NT2/D1 (cell line): ENCODE measurements around the gene IRGC.
A peak's percentile ranks its signal among the peaks of the same experiment; 100 is the strongest.

ENCODE experiments used
- DNase-seq: peaks from one replicate; pipeline ENCODE4 v3.0.0-alpha.2; 2011; ENCODE audit warnings: low read depth, low spot score
- H3K27me3 ChIP-seq: 2 replicates; pipeline ENCODE4 v1.6.0; 2011; ENCODE audit warnings: mild to moderate bottlenecking; ENCODE audit not compliant: insufficient read length, insufficient read depth
- H3K36me3 ChIP-seq: 2 replicates; pipeline ENCODE4 v1.6.1; 2011; ENCODE audit warnings: mild to moderate bottlenecking, low read length, mixed read lengths; ENCODE audit not compliant: insufficient read depth, insufficient read length
- H3K4me1 ChIP-seq: 2 replicates; pipeline ENCODE4 v1.5.1; 2011; ENCODE audit not compliant: insufficient read depth, insufficient read length
- H3K4me3 ChIP-seq: 2 replicates; pipeline ENCODE4 v1.5.1; 2011; ENCODE audit warnings: low read depth; ENCODE audit not compliant: insufficient read length
- H3K9ac ChIP-seq: 2 replicates; pipeline ENCODE4 v1.6.0; 2011; ENCODE audit warnings: low read depth; ENCODE audit not compliant: insufficient read length
- H3K9me3 ChIP-seq: 2 replicates; pipeline ENCODE4 v1.5.1; 2011; ENCODE audit warnings: mild to moderate bottlenecking, low read length; ENCODE audit not compliant: insufficient read depth
- SUZ12 ChIP-seq: IDR thresholded peaks from 2 replicates; pipeline ENCODE4 v1.6.1; 2011; ENCODE audit not compliant: insufficient read length, insufficient read depth; ENCODE audit errors: extremely low read depth
- YY1 ChIP-seq: IDR thresholded peaks from 2 replicates; pipeline ENCODE4 v1.6.1; 2011; ENCODE audit not compliant: insufficient read length, insufficient read depth
- ZNF274 ChIP-seq: IDR thresholded peaks from 2 replicates; pipeline ENCODE4 v1.6.1; 2011; ENCODE audit warnings: mild to moderate bottlenecking, low read depth, low read length

Gene IRGC

DNA sequence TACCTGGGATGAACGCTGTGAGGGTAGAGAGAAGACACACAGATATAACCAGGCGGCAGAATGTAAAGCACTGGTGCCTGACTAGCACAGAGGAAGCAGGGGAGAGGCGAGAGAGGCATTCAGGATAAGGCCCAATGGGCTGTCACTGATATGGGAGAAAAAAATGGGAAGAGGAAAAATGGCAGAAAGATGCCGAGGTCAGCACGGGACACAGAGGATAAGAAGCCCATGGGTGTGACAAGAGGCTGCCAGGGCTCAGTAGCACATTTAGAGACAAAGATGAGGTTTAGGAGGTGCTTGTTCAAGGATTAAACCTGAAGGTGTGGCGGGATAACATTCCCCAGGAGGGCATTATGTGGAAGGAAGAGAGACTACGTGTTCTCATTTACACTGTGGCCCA is 33.3 kb downstream of the IRGC start:
- H3K27me3 ChIP-seq: no peaks in the 10 kb centered on the region
- no peak overlapping the region for H3K9ac ChIP-seq
- peaks cover 67% of the 10 kb centered on the region for H3K36me3 ChIP-seq
- no peak for DNase-seq
- no peaks in the 10 kb centered on the region for H3K9me3 ChIP-seq
- peaks cover 3% of the 10 kb centered on the region for H3K4me1 ChIP-seq
- no peak for TF ChIP-seq SUZ12
- TF ChIP-seq ZNF274: no peak
- TF ChIP-seq YY1: no peak
- no peak overlapping the region for H3K4me3 ChIP-seq

- H3K36me3 ChIP-seq: peaks cover 60% of the 10 kb centered on the region
- H3K9me3 ChIP-seq: no peaks in the 10 kb centered on the region
Measured at GRCh38 chr19:43749898-43750297, 34.0 kb downstream of the IRGC start.

GRCh38 chr19:43751466-43752220 is 35.8 kb downstream of the IRGC start:
- H3K27me3 ChIP-seq: no peaks in the 10 kb centered on the region
- peaks cover 57% of the 10 kb centered on the region for H3K36me3 ChIP-seq
- H3K4me3 ChIP-seq: no peak overlapping the region
- TF ChIP-seq SUZ12 (no peak), YY1 (no peak), ZNF274 (no peak)
- no peak overlapping the region for H3K9ac ChIP-seq
- H3K4me1 ChIP-seq: peaks cover 3% of the 10 kb centered on the region
- no peaks in the 10 kb centered on the region for H3K9me3 ChIP-seq
- DNase-seq: no peak

More at GRCh38 chr19:43749898-43750297, 34.0 kb downstream of the IRGC start:
- TF ChIP-seq YY1 (no peak), ZNF274 (no peak), SUZ12 (no peak)
- Histone ChIP-seq H3K4me3 (no peak overlapping the region), H3K4me1 (peaks cover 3% of the 10 kb centered on the region), H3K9ac (no peak overlapping the region), H3K27me3 (no peaks in the 10 kb centered on the region)
- no peak for DNase-seq

DNA sequence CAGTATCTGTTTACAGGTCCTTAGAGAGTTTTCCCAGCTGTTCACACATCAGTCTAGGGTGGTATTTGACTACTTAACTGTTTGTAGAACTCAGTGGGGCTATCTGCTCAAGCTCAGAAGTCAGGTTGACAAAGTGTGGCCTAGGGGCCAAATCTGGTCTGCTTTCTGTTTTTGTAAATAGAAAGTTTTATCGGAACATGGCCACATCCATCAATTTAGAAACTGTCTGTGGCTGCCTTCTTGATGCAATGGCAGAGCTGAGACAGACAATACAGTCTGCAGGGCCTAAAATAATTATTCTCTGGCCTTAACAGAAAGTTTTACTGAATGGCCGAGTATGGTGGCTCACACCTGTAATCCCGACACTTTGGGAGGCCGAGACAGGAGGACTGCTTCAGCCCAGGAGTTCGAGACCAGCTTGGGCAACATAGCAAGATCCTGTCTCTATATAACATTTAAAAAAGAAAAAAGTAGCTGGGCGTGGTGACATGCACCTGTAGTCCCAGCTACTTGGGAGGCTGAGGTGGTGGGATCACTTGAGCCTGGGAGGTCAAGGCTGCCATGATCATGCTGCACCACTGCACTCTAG is 36.5 kb downstream of the IRGC start:
- peaks cover 50% of the 10 kb centered on the region for H3K36me3 ChIP-seq
- H3K9me3 ChIP-seq: no peaks in the 10 kb centered on the region
- peaks cover 5% of the 10 kb centered on the region for H3K4me1 ChIP-seq
- no peaks in the 10 kb centered on the region for H3K27me3 ChIP-seq
- DNase-seq: no peak
- no peak overlapping the region for H3K9ac ChIP-seq
- H3K4me3 ChIP-seq: no peak overlapping the region
- no peak for TF ChIP-seq SUZ12
- no peak for TF ChIP-seq ZNF274
- no peak for TF ChIP-seq YY1

DNA sequence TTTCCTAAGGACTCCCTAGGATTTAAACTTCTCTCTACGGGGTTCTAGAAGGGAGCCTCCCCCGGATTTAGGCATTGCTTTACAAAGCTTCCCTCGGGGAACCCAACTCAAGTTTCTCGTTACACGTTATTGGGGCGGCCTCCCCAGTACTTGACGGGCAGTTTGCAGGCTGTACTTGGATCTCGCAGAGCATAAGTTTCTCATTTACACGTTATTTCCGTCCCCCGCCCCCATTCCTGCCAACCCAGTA is 38.3 kb downstream of the IRGC start:
- peak overlapping the region; percentile 62 for H3K4me3 ChIP-seq
- H3K9me3 ChIP-seq: no peaks in the 10 kb centered on the region
- no peak for DNase-seq
- H3K4me1 ChIP-seq: peaks cover 2% of the 10 kb centered on the region
- no peaks in the 10 kb centered on the region for H3K27me3 ChIP-seq
- peaks cover 34% of the 10 kb centered on the region for H3K36me3 ChIP-seq
- TF ChIP-seq YY1: no peak
- TF ChIP-seq ZNF274: no peak
- no peak for TF ChIP-seq SUZ12
- peak overlapping the region; percentile 83 for H3K9ac ChIP-seq

DNA sequence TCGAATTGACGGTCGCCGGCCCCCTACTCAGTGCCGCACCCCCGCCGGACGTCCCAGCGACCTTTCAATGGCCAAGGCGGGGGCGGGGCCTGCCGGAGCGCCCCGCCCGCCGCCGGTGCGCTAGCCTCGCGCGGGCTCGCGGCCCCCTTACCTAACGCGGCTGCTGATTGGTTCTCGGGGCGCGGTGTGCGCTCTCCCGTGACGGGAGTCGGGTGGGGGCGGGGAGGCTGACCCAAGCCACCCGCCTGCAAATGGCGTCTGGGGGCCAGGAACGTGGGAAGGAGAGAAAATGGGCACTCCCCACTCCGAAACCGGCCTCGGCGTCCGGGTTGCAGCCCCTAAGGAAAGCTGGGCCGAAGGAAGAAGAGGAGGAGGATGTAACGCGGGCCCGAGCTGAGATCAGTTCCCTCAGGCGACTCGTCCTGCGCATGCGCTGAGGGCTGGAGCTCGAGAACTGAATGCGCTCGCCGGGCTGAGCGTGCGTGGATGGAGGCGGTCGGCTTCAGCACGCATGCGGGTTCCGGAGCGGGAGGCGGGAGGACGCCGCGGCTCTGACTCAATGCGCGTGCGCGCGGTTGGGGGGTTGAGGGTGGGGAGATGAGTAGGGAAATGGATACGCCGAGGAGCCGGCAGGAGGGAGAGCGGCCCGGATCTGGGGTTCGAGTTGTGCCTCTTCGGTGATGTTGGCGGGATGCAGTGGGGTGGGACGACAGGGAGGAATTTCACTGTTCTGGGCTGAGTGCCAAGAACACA is 38.8 kb downstream of the IRGC start, which contains the start of gene SMG9:
SMG9 (minus strand) TSS at position 460 of the 753 bp plus-strand sequence. CDS start 4,221 bp downstream, outside the sequence.
- Histone ChIP-seq H3K36me3 (peaks cover 29% of the 10 kb centered on the region), H3K9me3 (no peaks in the 10 kb centered on the region), H3K4me3 (peak within 1 kb of the TSS; percentile 87), H3K27me3 (no peaks in the 10 kb centered on the region), H3K4me1 (peaks cover 2% of the 10 kb centered on the region), H3K9ac (peak within 1 kb of the TSS; percentile 96)
- peak; percentile 33 for TF ChIP-seq YY1
- TF ChIP-seq SUZ12: no peak
- DNase-seq: peak; percentile 88

GRCh38 chr19:43755256-43755801 is 39.5 kb downstream of the IRGC start:
- Histone ChIP-seq H3K9ac (peak overlapping the region; percentile 96), H3K4me1 (peaks cover 2% of the 10 kb centered on the region), H3K9me3 (no peaks in the 10 kb centered on the region), H3K4me3 (peak overlapping the region; percentile 87), H3K36me3 (peaks cover 23% of the 10 kb centered on the region), H3K27me3 (no peaks in the 10 kb centered on the region)
- no peak for TF ChIP-seq ZNF274
- TF ChIP-seq YY1: no peak
- no peak for TF ChIP-seq SUZ12
- no peak for DNase-seq
